Putamen (tissue), 1 donor: Measurements from ENCODE around the gene FAM3A.
A peak's percentile ranks its signal among the peaks of the same experiment; 100 is the strongest.

Experiments used
- DNase-seq: peaks from one replicate; pipeline ENCODE4 v3.0.0-alpha.2; 2016; ENCODE audit warnings: low spot score

Gene FAM3A

GRCh38 chrX:154534526-154535322 is 18.7 kb upstream of the FAM3A start:
- DNase-seq: peak; percentile 76

- DNase-seq: no peak
Observed at GRCh38 chrX:154532690-154533089, 16.7 kb upstream of the FAM3A start.

GRCh38 chrX:154531626-154532025 is 15.6 kb upstream of the FAM3A start:
- DNase-seq: no peak

GRCh38 chrX:154530286-154530685 is 14.3 kb upstream of the FAM3A start:
- no peak for DNase-seq

- no peak for DNase-seq
Observed at GRCh38 chrX:154529206-154529612, 13.2 kb upstream of the FAM3A start.

GRCh38 chrX:154526901-154527675 is 11.1 kb upstream of the FAM3A start:
- DNase-seq: peak; percentile 66

GRCh38 chrX:154525606-154526490 is 9.8 kb upstream of the FAM3A start:
- no peak for DNase-seq

- DNase-seq: no peak
Observed at GRCh38 chrX:154519389-154519788, 3.4 kb upstream of the FAM3A start.

- DNase-seq: no peak
Observed at GRCh38 chrX:154517101-154517781, 1.2 kb upstream of the FAM3A start.

- peak; percentile 49 for DNase-seq
Observed at GRCh38 chrX:154516656-154517100, 646 bp upstream of the FAM3A start.

GRCh38 chrX:154515090-154515965 is 704 bp downstream of the FAM3A start:
- no peak for DNase-seq

- DNase-seq: no peak
Observed at GRCh38 chrX:154513716-154514115, 2.3 kb downstream of the FAM3A start.

- DNase-seq: no peak
Observed at GRCh38 chrX:154512879-154513553, 3.0 kb downstream of the FAM3A start.

GRCh38 chrX:154511761-154512160 is 4.3 kb downstream of the FAM3A start:
- no peak for DNase-seq

- DNase-seq: no peak
Observed at GRCh38 chrX:154509455-154509854, 6.6 kb downstream of the FAM3A start.

- DNase-seq: no peak
Observed at GRCh38 chrX:154508384-154508745, 7.7 kb downstream of the FAM3A start.

GRCh38 chrX:154507673-154508383 is 8.2 kb downstream of the FAM3A start:
- no peak for DNase-seq

GRCh38 chrX:154506483-154507332 is 9.3 kb downstream of the FAM3A start:
- DNase-seq: no peak
